Muscle layer of duodenum (tissue), 2 donors: ENCODE data around the gene TCEANC2.

Experiments
- H3K27ac ChIP-seq: one replicate; pipeline ENCODE4 v1.7.0; 2013; ENCODE audit warnings: mild to moderate bottlenecking, low read length
- H3K27me3 ChIP-seq: one replicate; pipeline ENCODE4 v1.7.0; 2013; ENCODE audit warnings: low read depth, mild to moderate bottlenecking, control low read depth, low read length
- H3K36me3 ChIP-seq, 2 donors: one replicate each; pipeline ENCODE4 v1.7.0; 2013; ENCODE audit warnings: low read length in 2 of 2, control low read depth in 1 of 2, mild to moderate bottlenecking in 1 of 2; ENCODE audit not compliant: insufficient read depth in 2 of 2, control insufficient read depth in 1 of 2
- H3K4me1 ChIP-seq, 2 donors: one replicate each; pipeline ENCODE4 v1.7.0; 2013; ENCODE audit warnings: low read length in 2 of 2, mild to moderate bottlenecking in 2 of 2, control low read depth in 1 of 2, moderate library complexity in 1 of 2; ENCODE audit not compliant: insufficient read depth in 2 of 2, control insufficient read depth in 1 of 2
- H3K4me3 ChIP-seq, 2 donors: one replicate each; pipeline ENCODE4 v1.7.0; 2013; ENCODE audit warnings: low read length in 2 of 2, low read depth in 1 of 2, mild to moderate bottlenecking in 1 of 2
- H3K9me3 ChIP-seq, 2 donors: one replicate each; pipeline ENCODE4 v1.7.0; 2013; ENCODE audit warnings: low read length in 2 of 2, control low read depth in 1 of 2, mild to moderate bottlenecking in 1 of 2; ENCODE audit not compliant: control insufficient read depth in 1 of 2
- donor health status: healthy.

TCEANC2 gene

GRCh38 chr1:54142146-54142900 is 88.9 kb downstream of the TCEANC2 start:
- H3K27me3 ChIP-seq, result no peaks in the 10 kb centered on the region
- H3K4me1 ChIP-seq, result no peaks in the 10 kb centered on the region
- no peak overlapping the region for H3K27ac ChIP-seq
- H3K36me3 ChIP-seq, result no peaks in the 10 kb centered on the region
- H3K4me3 ChIP-seq, result no peak overlapping the region
- H3K9me3 ChIP-seq, result no peaks in the 10 kb centered on the region

- H3K27me3 ChIP-seq, result no peaks in the 10 kb centered on the region
- no peaks in the 10 kb centered on the region for H3K9me3 ChIP-seq
- no peaks in the 10 kb centered on the region for H3K36me3 ChIP-seq
- no peak overlapping the region for H3K27ac ChIP-seq
- no peaks in the 10 kb centered on the region for H3K4me1 ChIP-seq
- H3K4me3 ChIP-seq, result no peak overlapping the region
These were observed 91.0 kb downstream of the TCEANC2 start for GRCh38 chr1:54144366-54144765.

DNA sequence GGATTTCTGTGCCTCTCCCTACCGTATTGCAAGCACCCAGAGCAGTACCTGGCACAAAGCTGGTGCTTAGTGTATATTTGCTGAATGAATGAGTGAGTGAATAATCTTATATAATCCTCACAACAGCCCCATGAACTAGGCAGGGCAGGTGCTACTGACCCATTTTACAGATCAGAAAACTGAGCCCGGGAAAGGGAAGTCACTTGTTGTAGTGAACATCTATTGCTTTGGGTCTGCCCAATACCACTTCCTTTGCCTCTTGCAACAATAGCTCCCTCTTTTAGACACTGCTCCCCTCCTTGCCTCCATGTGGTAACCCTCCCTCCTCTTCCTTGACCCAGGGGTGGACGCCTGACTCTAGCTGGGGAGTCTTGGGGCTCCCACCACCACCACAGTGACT is 96.3 kb downstream of the TCEANC2 start:
- H3K36me3 ChIP-seq, result no peaks in the 10 kb centered on the region
- no peak overlapping the region for H3K27ac ChIP-seq
- H3K4me1 ChIP-seq, result no peaks in the 10 kb centered on the region
- H3K9me3 ChIP-seq, result no peaks in the 10 kb centered on the region
- H3K4me3 ChIP-seq, result no peak overlapping the region
- H3K27me3 ChIP-seq, result no peaks in the 10 kb centered on the region

GRCh38 chr1:54151013-54151412 is 97.6 kb downstream of the TCEANC2 start:
- Histone ChIP-seq H3K27ac (no peak overlapping the region), H3K36me3 (no peaks in the 10 kb centered on the region), H3K9me3 (no peaks in the 10 kb centered on the region), H3K27me3 (no peaks in the 10 kb centered on the region), H3K4me3 (no peak overlapping the region), H3K4me1 (no peaks in the 10 kb centered on the region)

DNA sequence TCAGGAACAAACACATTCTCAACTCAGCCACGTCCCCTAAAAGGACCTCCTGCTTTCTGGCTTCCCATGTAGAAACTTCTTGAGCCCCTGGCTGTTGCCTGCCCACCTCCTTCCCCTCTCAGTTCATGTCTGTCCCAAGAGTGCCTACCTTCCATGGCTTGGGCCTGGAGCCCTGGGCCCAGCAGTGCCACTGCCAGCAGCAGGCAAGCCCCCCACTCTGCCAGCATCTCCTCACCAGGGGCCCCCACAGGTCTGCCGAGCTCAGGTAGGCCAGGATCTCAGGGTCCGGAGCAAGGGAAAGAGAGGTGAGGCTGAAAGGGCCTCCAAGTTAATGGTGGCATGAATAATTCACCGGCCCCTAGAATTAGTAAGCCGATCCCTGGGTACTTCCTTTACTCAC is 99.3 kb downstream of the TCEANC2 start, which contains the start of gene CDCP2:
Gene CDCP2, minus strand, starts transcription at position 305 of the 400 bp plus-strand sequence. Its CDS starts 78 bp downstream, at position 227.
- Histone ChIP-seq H3K9me3 (no peaks in the 10 kb centered on the region), H3K4me1 (no peaks in the 10 kb centered on the region), H3K36me3 (no peaks in the 10 kb centered on the region), H3K27me3 (no peaks in the 10 kb centered on the region), H3K4me3 (no peak within 1 kb of the TSS), H3K27ac (no peak within 1 kb of the TSS)

DNA sequence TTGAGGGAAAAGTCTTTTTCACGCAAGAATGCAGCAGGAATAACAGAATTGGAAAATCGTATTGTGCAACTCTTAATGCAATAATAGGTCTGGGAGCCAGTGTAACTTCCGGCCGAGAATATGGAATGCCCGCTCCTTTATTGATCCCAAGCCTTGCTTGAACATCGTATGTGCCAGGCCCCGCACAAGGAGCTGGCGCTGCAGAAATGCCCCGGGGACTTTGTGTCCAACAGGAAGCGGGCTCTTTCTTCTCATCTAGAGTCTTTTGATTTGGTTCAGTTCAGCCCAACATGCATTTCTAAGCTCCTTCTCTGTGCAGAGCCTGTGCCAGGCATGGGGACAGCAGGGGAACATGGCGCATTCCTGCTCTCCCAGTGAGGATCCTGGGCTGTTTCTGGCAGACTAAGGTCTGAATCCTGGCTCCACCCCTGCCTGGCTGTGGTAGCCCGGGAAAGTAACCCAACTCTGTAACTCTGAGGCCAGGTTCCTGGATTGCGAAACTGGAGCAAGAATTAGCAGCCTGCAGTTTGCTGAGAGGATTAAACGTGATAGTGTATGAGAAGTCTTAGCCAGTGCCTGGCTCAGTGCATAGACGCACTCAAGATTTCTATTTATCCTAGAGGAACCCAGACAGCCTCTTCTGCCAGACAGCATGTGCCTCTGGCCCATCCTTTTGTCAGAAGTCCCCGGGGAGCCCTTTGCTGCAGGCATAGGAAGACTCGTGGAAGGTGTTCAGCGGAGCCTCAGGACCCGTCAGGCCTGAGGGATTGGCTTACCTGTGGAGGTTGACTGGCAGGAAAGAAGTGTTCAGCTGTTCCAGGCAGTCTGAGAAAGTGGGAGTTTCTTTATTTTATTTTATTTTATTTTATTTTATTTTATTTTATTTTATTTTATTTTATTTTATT is 100.4 kb downstream of the TCEANC2 start:
- Histone ChIP-seq H3K9me3 (no peaks in the 10 kb centered on the region), H3K36me3 (no peaks in the 10 kb centered on the region), H3K27ac (no peak overlapping the region), H3K4me3 (no peak overlapping the region), H3K4me1 (no peaks in the 10 kb centered on the region), H3K27me3 (no peaks in the 10 kb centered on the region)
